HG03342 (cell line): ENCODE results near the gene HNF1B.

Source experiments
- ATAC-seq: cut with Tn5 transposase; IDR thresholded peaks from one replicate; pipeline ENCODE4 v1.9.1; 2021; ENCODE audit warnings: mild to moderate bottlenecking, moderate library complexity; ENCODE audit not compliant: unreplicated experiment

Gene HNF1B

DNA sequence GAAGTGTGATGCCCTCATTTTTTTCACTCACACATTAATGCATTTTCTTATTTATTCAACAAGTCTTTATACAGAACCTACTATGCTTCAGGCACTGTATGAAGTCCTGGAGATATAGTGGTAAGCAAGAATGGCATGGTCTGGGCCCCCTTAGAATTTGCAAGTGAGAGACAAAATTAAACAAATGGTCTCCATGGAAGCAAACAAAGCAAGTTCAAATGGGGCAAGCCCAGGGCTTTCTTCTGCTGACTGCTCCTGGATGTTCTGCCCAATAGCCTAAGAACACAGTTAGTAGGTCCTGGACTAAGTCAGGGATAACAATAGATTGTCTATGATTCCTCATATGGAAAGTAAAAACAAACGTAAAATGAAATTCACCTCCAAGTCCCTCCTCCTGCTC is 70.3 kb downstream of the HNF1B start:
- ATAC-seq = no peak

- ATAC-seq = no peak
Observed at GRCh38 chr17:37673386-37673785, 71.5 kb downstream of the HNF1B start.

DNA sequence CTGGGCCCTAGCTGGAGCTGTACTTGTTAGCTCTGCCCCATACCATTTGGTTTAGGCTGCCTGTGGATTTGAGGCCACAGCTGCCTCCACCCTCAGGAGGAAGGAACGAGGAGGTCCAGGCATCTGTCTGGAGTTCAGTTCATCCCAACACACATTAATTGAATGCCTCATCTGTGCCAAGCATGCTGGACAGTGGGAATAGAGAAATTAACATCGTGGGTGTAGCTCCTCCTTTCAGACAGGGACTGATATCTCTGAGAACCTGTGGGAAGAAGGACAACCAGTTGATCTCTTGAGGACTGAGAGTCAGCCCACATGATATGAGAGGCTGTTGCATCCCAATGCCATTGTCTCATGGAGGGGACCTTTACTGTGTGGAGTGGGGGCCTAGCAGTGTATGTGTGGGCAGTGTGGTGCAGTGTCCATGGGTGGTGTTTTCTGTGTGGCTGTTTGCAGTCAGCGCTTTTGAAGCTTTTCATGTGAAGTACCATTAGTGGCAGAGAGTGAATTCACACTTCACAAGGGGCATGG is 72.2 kb downstream of the HNF1B start:
- no peak for ATAC-seq

DNA sequence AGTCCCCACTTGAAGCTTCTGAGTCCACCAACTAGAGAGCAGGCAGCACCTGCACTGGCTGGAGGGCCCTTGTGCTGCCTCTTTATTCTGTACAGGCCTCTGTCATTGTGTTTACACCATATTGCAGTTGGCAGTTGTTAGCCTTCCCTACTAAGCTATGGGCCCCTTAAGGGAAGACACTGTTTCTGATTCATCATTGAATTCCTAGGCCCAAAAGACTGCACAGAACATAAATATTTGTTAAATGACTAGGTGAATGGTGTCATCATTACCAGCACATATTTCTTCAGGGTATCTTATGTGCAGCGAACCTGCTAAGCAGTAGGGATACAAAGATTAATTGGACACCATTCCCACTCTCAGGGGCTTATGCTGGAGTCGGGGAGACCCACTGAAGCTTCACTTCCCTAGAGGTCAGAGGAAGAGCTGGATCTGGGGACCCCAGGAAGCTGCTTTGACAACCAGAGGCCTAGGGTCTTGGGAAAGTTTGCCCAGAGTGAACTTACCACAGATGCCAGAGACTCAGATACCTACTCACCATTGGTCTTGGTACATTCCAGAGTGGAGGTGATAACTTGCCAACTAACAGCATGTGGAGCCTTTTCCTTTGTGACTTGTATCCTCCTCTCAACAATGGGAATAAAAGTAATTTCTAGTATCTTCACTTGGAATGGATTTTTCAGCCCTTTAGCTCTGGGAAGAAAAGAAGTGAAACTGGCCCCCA is 72.9 kb downstream of the HNF1B start:
- ATAC-seq = no peak

DNA sequence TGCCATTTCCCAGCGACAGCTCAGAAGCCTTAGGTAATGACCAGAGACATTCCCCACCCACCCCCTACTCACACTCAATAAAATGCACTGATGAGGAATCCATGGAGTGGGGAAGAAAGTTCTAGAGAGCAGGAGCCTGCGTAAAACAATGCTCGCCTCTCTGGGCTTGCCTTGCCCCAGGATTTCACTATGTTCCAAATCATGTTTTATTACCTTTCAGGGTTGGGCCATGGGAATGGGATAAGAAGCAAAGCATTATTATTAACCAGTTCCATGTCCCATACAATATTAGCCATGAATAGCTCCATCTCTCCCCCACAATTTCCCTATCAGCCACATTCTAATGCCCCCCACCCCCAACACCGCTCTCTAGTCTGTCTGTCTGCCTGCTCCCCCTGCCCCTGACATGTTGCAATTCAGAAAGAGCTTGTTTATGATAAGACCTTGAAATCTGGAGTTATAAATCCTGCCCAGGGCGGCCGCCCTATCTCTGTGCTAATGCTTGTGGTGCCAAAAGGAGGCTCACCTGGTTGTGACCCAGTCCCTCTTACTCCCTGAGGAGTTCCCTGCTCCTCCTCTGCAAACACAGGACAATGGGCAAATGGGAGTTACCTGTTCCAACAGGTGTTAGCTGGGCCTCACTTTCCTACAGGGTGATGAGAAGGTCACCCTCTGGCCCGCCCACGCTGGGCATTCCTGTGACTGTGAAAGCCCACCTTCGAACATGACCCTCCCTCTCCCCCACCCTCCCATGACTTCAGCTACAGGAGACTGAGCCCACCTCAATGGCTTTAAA is 73.6 kb downstream of the HNF1B start:
- ATAC-seq = no peak

DNA sequence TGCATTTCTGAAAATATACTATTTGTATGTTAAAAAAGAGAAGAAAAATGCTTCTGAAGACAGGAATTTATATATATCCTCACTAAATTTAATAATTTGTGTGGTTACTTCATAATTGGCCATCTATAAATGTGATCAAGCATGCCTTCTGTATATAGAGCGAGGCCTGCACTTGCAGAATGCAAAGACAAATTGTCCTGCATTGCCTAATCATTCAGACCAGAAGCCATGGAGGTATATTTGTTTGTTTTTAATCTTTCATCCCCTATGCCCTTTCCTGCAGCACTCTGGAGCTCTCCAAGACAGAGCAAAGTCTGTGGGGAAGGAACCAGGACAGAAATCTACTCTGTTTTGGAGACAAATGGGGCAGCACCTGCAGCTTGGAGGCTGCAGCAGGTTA is 77.8 kb downstream of the HNF1B start:
- ATAC-seq = no peak

GRCh38 chr17:37664214-37664613 is 80.6 kb downstream of the HNF1B start:
- ATAC-seq = no peak

- no peak for ATAC-seq
Observed at GRCh38 chr17:37662353-37662752, 82.5 kb downstream of the HNF1B start.

GRCh38 chr17:37661400-37662014 is 83.4 kb downstream of the HNF1B start:
- ATAC-seq = no peak

- no peak for ATAC-seq
Observed at GRCh38 chr17:37659925-37660324, 84.9 kb downstream of the HNF1B start.

DNA sequence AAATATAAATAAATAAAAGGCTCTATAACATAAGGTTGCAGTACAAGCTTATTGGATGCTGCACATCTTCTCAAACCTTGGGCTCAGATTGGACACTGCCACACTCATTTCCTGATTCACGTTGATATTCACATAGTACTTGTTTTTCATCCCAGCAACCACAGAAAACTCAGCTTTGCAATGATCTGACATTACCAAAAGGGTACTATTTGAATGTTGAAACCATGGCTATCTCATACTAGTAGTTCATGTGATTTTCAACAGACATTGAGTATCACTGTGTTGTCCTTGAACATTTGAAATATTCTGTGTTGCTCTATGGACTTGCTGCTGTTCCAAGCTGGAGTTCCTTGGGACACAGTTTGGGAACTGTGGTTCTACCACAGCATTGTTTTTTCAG is 87.7 kb downstream of the HNF1B start:
- ATAC-seq = no peak

DNA sequence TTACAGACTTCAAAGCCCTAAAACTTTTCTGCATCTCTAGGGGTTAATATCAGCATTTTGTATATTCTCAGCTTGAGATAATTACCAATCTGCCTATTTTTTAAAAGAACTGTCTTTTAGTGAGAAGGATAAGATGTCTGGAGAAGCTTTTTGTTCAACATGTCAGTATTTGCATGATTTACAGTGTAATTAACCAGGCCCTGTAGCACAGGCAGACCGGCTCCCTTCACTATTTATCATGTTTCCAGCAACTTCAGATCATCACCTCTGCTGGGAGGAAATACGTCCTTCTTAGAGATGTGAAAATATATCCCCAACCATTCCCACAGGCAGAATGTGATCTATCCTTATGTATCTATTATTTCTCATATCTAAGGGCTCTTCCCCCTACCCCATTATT is 93.0 kb downstream of the HNF1B start:
- no peak for ATAC-seq

- no peak for ATAC-seq
Observed at GRCh38 chr17:37650419-37651003, 94.3 kb downstream of the HNF1B start.

- no peak for ATAC-seq
Observed at GRCh38 chr17:37648555-37648954, 96.3 kb downstream of the HNF1B start.

DNA sequence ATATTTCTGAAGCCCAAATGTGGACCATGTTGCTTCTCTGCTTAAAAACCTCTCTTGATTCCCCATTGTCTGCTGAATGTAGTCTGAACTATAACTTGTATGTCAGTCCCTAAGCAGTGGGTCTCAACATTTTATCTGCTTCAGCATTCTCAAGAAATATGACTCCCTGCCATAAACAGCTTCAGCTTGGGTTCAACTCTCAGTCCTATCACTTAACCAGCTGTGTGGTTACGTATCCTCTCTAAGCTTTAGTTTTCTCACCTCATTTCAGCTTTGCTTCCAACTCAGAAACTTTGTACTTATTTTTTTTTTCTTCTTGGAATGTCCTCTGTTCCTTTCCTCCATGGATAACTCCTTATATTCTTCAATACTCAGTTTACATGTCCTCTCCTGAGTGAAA is 97.0 kb downstream of the HNF1B start:
- no peak for ATAC-seq

- no peak for ATAC-seq
Observed at GRCh38 chr17:37643869-37644268, 101.0 kb downstream of the HNF1B start.

DNA sequence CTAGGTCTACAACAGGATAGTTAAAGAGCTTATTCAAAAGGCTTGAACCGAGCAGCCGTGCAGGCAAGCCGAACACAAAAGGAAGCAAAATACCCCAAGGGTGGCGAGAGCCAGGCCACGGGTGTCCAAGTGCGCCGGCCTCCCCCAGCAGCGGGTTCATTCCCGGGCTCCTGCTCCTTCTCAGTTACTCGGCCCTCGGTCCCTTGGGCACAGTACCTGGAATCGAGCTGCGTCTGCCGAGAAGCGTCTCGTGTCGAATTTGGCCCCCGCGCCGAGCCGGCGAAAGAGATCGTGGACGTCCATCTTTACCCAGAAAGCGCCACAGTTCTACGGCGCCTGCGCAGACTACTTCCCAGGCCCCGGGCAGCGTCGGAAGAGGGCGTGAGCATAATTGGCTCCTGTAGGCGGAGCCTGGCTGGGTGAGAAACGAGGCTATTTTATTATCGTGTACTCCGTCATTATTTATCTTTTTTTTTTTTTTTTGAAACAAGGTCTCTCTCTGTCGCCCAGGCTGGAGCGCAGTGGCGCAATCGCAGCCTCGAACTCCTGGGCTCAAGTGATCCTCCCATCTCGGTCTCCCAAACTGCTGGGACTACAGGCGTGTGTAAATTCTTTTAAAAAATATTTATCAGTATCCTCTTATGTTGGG is 101.6 kb downstream of the HNF1B start, which contains the start of gene DDX52:
DDX52 (minus strand) TSS at position 329 of the 649 bp plus-strand sequence; CDS start at position 303, 26 bp downstream.
- ATAC-seq = peak; percentile 89

GRCh38 chr17:37642681-37643080 is 102.2 kb downstream of the HNF1B start:
- ATAC-seq = peak; percentile 8

GRCh38 chr17:37640015-37640414 is 104.8 kb downstream of the HNF1B start:
- ATAC-seq = no peak

DNA sequence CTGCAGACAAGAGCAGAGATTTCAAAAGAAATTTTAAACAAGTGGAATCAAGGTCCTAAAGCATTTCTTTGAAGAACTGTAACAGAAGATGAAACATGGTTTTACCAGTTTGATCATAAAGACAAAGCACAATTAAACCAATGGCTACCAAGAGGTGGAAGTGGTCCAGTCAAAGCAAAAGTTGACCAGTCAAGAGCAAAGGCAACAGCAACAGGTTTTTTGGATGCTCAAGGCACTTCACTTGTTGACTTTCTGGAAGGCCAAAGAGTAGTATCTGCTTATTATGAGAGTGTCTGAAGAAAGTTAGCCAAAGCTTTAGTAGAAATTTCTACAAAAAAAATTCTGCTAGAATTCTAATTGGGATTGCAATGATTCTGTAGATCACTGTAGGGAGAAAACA is 106.9 kb downstream of the HNF1B start:
- no peak for ATAC-seq
